ENCODE results near the gene TLX2.

TLX2 gene

GRCh38 chr2:74532222-74532621, 18.0 kb downstream of the TLX2 start:
- Histone ChIP-seq H3K9me3 (ENCODE audit: low read length) (no peaks in the 10 kb centered on the region), H3F3A (ENCODE audit: insufficient read depth, low read length) (no peaks in the 10 kb centered on the region), H3K4me2 (ENCODE audit: low read length) (no peak overlapping the region), H3K27me3 (ENCODE audit: insufficient read depth, low read length) (no peaks in the 10 kb centered on the region), H4K20me1 (ENCODE audit: insufficient read depth, low read length) (no peaks in the 10 kb centered on the region), H3K4me1 (ENCODE audit: insufficient read depth, low read length, severe bottlenecking) (peaks cover 29% of the 10 kb centered on the region), H3K4me3 (ENCODE audit: low read depth, low read length, poor library complexity, severe bottlenecking) (no peak overlapping the region), H3K9ac (ENCODE audit: low read length) (no peak overlapping the region), H3K79me2 (ENCODE audit: insufficient read depth, low read length) (peaks cover 10% of the 10 kb centered on the region), H3K36me3 (ENCODE audit: insufficient read depth, low read length) (peaks cover 40% of the 10 kb centered on the region), H3K9me2 (ENCODE audit: low read depth, low read length) (no peaks in the 10 kb centered on the region), H2AFZ (ENCODE audit: low read length) (no peak overlapping the region), H3K27ac (ENCODE audit: low read depth, low read length, poor library complexity, severe bottlenecking) (no peak overlapping the region)
- TF ChIP-seq EZH2 (IDR thresholded peaks at IDR 0.05; ENCODE audit: borderline replicate concordance, low read length) (no peak), CTCF (IDR thresholded peaks at IDR 0.05; ENCODE audit: low read length) (peak; percentile 52)

- no peak overlapping the region for H3K27ac ChIP-seq (ENCODE audit: low read depth, low read length, poor library complexity, severe bottlenecking)
- H3K9ac ChIP-seq (ENCODE audit: low read length) = no peak overlapping the region
- H3K36me3 ChIP-seq (ENCODE audit: insufficient read depth, low read length) = peaks cover 27% of the 10 kb centered on the region
- H3K9me3 ChIP-seq (ENCODE audit: low read length) = no peaks in the 10 kb centered on the region
- no peak overlapping the region for H3K4me3 ChIP-seq (ENCODE audit: low read depth, low read length, poor library complexity, severe bottlenecking)
- H3F3A ChIP-seq (ENCODE audit: insufficient read depth, low read length) = no peaks in the 10 kb centered on the region
- peaks cover 8% of the 10 kb centered on the region for H3K79me2 ChIP-seq (ENCODE audit: insufficient read depth, low read length)
- H3K4me1 ChIP-seq (ENCODE audit: insufficient read depth, low read length, severe bottlenecking) = peaks cover 20% of the 10 kb centered on the region
- no peak overlapping the region for H3K4me2 ChIP-seq (ENCODE audit: low read length)
- H4K20me1 ChIP-seq (ENCODE audit: insufficient read depth, low read length) = no peaks in the 10 kb centered on the region
- TF ChIP-seq EZH2 (IDR thresholded peaks at IDR 0.05; ENCODE audit: borderline replicate concordance, low read length) = no peak
- no peak for TF ChIP-seq CTCF (IDR thresholded peaks at IDR 0.05; ENCODE audit: low read length)
- no peaks in the 10 kb centered on the region for H3K9me2 ChIP-seq (ENCODE audit: low read depth, low read length)
- H2AFZ ChIP-seq (ENCODE audit: low read length) = no peak overlapping the region
- H3K27me3 ChIP-seq (ENCODE audit: insufficient read depth, low read length) = no peaks in the 10 kb centered on the region
These were observed 19.2 kb downstream of the TLX2 start for GRCh38 chr2:74533464-74533863.

DNA sequence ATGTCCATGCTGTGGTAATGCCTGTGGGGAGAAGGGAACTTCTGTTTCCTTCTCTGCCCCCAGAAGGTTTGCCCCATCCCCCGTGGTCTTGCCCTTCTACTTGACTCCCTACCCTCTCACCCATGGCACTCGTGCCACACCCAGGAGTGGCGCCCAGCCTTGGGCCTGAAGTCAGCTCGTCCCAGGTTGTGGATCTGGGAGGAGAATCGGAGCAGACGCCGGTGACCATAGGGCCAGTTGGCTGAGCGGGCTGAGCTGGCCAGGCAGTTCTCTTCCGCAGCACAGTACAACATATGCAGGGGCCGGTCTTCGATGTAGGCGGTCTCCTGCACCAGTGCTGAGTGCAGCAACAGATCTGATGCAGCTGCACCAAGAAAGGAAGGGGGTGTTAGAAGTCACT, 20.2 kb downstream of the TLX2 start:
- no peak overlapping the region for H3K4me3 ChIP-seq (ENCODE audit: low read depth, low read length, poor library complexity, severe bottlenecking)
- no peak overlapping the region for H3K9ac ChIP-seq (ENCODE audit: low read length)
- no peaks in the 10 kb centered on the region for H4K20me1 ChIP-seq (ENCODE audit: insufficient read depth, low read length)
- H3F3A ChIP-seq (ENCODE audit: insufficient read depth, low read length) = no peaks in the 10 kb centered on the region
- no peaks in the 10 kb centered on the region for H3K79me2 ChIP-seq (ENCODE audit: insufficient read depth, low read length)
- peaks cover 22% of the 10 kb centered on the region for H3K36me3 ChIP-seq (ENCODE audit: insufficient read depth, low read length)
- no peaks in the 10 kb centered on the region for H3K27me3 ChIP-seq (ENCODE audit: insufficient read depth, low read length)
- TF ChIP-seq EZH2 (IDR thresholded peaks at IDR 0.05; ENCODE audit: borderline replicate concordance, low read length) (no peak), CTCF (IDR thresholded peaks at IDR 0.05; ENCODE audit: low read length) (no peak)
- no peak overlapping the region for H3K4me2 ChIP-seq (ENCODE audit: low read length)
- H3K27ac ChIP-seq (ENCODE audit: low read depth, low read length, poor library complexity, severe bottlenecking) = no peak overlapping the region
- H3K9me2 ChIP-seq (ENCODE audit: low read depth, low read length) = no peaks in the 10 kb centered on the region
- no peak overlapping the region for H2AFZ ChIP-seq (ENCODE audit: low read length)
- peaks cover 20% of the 10 kb centered on the region for H3K4me1 ChIP-seq (ENCODE audit: insufficient read depth, low read length, severe bottlenecking)
- no peaks in the 10 kb centered on the region for H3K9me3 ChIP-seq (ENCODE audit: low read length)
